ENCODE measurements around the gene APRT. TPM values are rescaled to one million over a fixed set of nuclear protein-coding genes. Genes with fewer than 3 reads are reported as not detected.

The APRT gene
- total RNA-seq, 4 donors from 2014 or later, result 186 to 314 (median 250) TPM

GRCh38 chr16:88856828-88857727, 45.4 kb upstream of the APRT start, which contains the start of the genes GALNS and TRAPPC2L:
GALNS (minus strand) TSS chr16:88856947; CDS start chr16:88856877, 70 bp downstream.
TRAPPC2L (plus strand) TSS chr16:88857127; CDS start chr16:88857151, 24 bp downstream.
- WGBS, 2 donors, result 0 to 1% methylated on average over 10 to 14 of the region's 87 CpGs

DNA sequence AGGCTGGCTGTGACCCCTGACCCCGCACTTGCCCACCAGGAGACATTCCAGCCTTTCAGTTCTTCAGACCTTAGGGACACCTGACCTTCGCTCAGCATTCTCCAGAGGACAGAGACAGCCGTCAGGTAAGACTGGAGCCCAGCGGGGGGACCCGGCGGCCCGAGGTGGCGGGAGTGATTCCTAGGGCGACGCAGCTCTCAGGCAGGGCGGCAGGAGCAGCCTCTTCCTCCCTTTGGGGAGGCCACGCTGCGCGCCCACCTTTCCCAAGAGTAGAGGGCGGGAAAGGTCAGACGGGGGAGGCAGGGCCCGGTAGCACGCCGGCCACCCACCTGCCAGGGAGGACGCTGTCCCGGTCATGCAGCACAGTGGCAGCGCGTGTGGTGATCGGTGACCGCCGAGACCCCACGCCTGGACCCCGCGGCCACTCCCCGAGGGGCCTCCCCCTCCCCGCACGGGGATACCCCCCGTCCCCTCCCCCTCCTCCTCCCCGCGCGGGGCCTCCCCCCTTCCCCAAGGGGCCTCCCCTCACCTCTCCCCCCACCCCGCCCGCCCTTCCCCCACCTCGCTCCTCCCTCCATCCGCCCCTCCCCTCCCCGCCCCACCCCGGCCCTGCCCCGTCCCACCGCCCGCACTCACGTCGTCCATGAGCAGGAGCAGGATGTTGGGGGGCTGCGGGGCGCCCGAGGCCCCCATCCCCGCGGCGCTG, 44.5 kb upstream of the APRT start:
- no peak for TF ChIP-seq POLR2A (IDR thresholded peaks at IDR 0.05)
- TF ChIP-seq, protein P1, sequence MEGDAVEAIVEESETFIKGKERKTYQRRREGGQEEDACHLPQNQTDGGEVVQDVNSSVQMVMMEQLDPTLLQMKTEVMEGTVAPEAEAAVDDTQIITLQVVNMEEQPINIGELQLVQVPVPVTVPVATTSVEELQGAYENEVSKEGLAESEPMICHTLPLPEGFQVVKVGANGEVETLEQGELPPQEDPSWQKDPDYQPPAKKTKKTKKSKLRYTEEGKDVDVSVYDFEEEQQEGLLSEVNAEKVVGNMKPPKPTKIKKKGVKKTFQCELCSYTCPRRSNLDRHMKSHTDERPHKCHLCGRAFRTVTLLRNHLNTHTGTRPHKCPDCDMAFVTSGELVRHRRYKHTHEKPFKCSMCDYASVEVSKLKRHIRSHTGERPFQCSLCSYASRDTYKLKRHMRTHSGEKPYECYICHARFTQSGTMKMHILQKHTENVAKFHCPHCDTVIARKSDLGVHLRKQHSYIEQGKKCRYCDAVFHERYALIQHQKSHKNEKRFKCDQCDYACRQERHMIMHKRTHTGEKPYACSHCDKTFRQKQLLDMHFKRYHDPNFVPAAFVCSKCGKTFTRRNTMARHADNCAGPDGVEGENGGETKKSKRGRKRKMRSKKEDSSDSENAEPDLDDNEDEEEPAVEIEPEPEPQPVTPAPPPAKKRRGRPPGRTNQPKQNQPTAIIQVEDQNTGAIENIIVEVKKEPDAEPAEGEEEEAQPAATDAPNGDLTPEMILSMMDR (IDR thresholded peaks at IDR 0.05), result no peak
- 0 to 47% methylated on average over 3 to 7 of the region's 53 CpGs for WGBS, 2 donors
- DNase-seq, result no peak
- peaks cover 16 to 50% (median 21%) of the 10 kb centered on the region in 3 donors for H3K4me1 ChIP-seq
- H3K27ac ChIP-seq, result peak overlapping the region; percentile 78 to 90 (median 82)
- H3K27me3 ChIP-seq, result no peaks in the 10 kb centered on the region
- peaks cover 9 to 51% (median 19%) of the 10 kb centered on the region in 3 donors for H3K36me3 ChIP-seq
- intact Hi-C loops (cut with DNase I), result loop anchor here (5.0 kb wide), 1 partner anchor 44 kb away; the partner anchor contains the start of gene APRT
- H3K4me3 ChIP-seq, result peak overlapping the region; percentile 81 to 99 (median 86)
- H3K9me3 ChIP-seq, result no peaks in the 10 kb centered on the region

More at GRCh38 chr16:88856828-88857727, 45.4 kb upstream of the APRT start, which contains the start of the genes GALNS and TRAPPC2L:
- no peaks in the 10 kb centered on the region for H3K27me3 ChIP-seq
- DNase-seq, result peak; percentile 84
- H3K4me1 ChIP-seq, result peaks cover 16 to 50% (median 21%) of the 10 kb centered on the region in 3 donors
- H3K27ac ChIP-seq, result peak within 1 kb of the TSS; percentile 81 to 90 (median 88)
- no peaks in the 10 kb centered on the region for H3K9me3 ChIP-seq
- peak in 3 of 4 donors; percentile 68 to 82 (median 73) for TF ChIP-seq POLR2A (IDR thresholded peaks at IDR 0.05)
- TF ChIP-seq, protein P1 (IDR thresholded peaks at IDR 0.05), result peak in 1 of 6 experiments; percentile 20
- peak within 1 kb of the TSS; percentile 81 to 99 (median 86) for H3K4me3 ChIP-seq
- intact Hi-C loops (cut with DNase I), result loop anchor here (5.0 kb wide), 1 partner anchor 45 kb away; the partner anchor contains the start of gene APRT
- peaks cover 9 to 51% (median 23%) of the 10 kb centered on the region in 3 donors for H3K36me3 ChIP-seq

GRCh38 chr16:88855736-88856121, 44.0 kb upstream of the APRT start:
- Histone ChIP-seq H3K9me3 (no peaks in the 10 kb centered on the region), H3K4me3 (peak overlapping the region; percentile 81 to 99 (median 86)), H3K27me3 (no peaks in the 10 kb centered on the region), H3K36me3 (peaks cover 4 to 51% (median 13%) of the 10 kb centered on the region in 3 donors), H3K27ac (peak overlapping the region; percentile 78 to 90 (median 82)), H3K4me1 (peaks cover 16 to 50% (median 21%) of the 10 kb centered on the region in 3 donors)
- WGBS, 2 donors, result 57 to 78% methylated on average over 4 to 13 of the region's 13 CpGs
- TF ChIP-seq, protein P1 (IDR thresholded peaks at IDR 0.05), result no peak
- TF ChIP-seq POLR2A (IDR thresholded peaks at IDR 0.05), result no peak
- DNase-seq, result no peak
- intact Hi-C loops (cut with DNase I), result loop anchor here (5.0 kb wide), 1 partner anchor 43 kb away; the partner anchor contains the start of gene APRT

DNA sequence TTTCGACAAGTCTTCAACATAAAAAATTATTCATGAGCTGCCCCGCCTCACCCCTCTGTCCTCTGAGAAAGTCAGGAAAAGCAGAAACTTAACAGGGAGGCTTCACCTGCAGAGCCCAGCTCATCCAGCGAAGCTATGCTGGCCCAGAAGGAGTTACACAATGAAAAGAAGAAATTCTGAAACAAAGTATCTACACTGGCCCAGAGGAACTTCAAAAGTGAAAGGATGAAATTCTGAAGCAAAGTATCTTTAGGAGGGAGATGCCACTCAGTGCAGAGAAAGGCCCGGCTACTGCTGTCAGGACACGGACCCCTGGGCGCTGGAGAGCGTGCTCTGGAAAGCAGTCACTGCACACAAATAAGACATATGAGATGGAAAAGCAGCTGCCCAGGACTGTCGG, 43.4 kb upstream of the APRT start:
- 77 to 87% methylated on average over 7 to 8 of the region's 8 CpGs for WGBS, 2 donors
- no peak for DNase-seq

More for the DNA sequence above, 43.4 kb upstream of the APRT start:
- H3K4me1 ChIP-seq, result peaks cover 16 to 50% (median 21%) of the 10 kb centered on the region in 3 donors
- H3K9me3 ChIP-seq, result no peaks in the 10 kb centered on the region
- no peak overlapping the region for H3K27ac ChIP-seq
- H3K4me3 ChIP-seq, result no peak overlapping the region
- no peaks in the 10 kb centered on the region for H3K27me3 ChIP-seq
- intact Hi-C loops (cut with DNase I), result loop anchor here (5.0 kb wide), 1 partner anchor 43 kb away; the partner anchor contains the start of gene APRT
- TF ChIP-seq POLR2A (IDR thresholded peaks at IDR 0.05), result no peak
- TF ChIP-seq, protein P1 (IDR thresholded peaks at IDR 0.05), result no peak
- peaks cover 0 to 51% (median 8%) of the 10 kb centered on the region in 3 donors for H3K36me3 ChIP-seq
